IPS-18a (cell line): Measurements from ENCODE around the gene ACP5.

ENCODE experiments used
- H3K27ac ChIP-seq: one replicate; pipeline ENCODE4 v1.5.1; 2013; ENCODE audit warnings: low read length
- H3K27me3 ChIP-seq: one replicate; pipeline ENCODE4 v1.6.1; 2013; ENCODE audit warnings: mild to moderate bottlenecking, low read length; ENCODE audit not compliant: control insufficient read depth, insufficient read depth
- H3K36me3 ChIP-seq: one replicate; pipeline ENCODE4 v1.6.1; 2013; ENCODE audit warnings: low read depth, low read length; ENCODE audit not compliant: control insufficient read depth
- H3K4me1 ChIP-seq: one replicate; pipeline ENCODE4 v1.6.1; 2013; ENCODE audit warnings: low read depth, low read length; ENCODE audit not compliant: control insufficient read depth
- H3K4me3 ChIP-seq: one replicate; pipeline ENCODE4 v1.5.1; 2013; ENCODE audit warnings: low read length
- H3K9ac ChIP-seq: one replicate; pipeline ENCODE4 v1.6.1; 2013; ENCODE audit warnings: mild to moderate bottlenecking, low read length, moderate library complexity
- H3K9me3 ChIP-seq: one replicate; pipeline ENCODE4 v1.6.1; 2013; ENCODE audit warnings: low read depth, low read length; ENCODE audit not compliant: control insufficient read depth

ACP5 gene

GRCh38 chr19:11538232-11539036 lies 39.0 kb downstream of the ACP5 start, which contains the start of gene CNN1:
CNN1 (plus strand) TSS chr19:11538851; CDS start chr19:11538928, 77 bp downstream.
- peaks cover 11% of the 10 kb centered on the region for H3K27me3 ChIP-seq
- no peaks in the 10 kb centered on the region for H3K9me3 ChIP-seq
- H3K4me1 ChIP-seq = peaks cover 11% of the 10 kb centered on the region
- no peaks in the 10 kb centered on the region for H3K36me3 ChIP-seq
- no peak within 1 kb of the TSS for H3K27ac ChIP-seq
- H3K4me3 ChIP-seq = peak within 1 kb of the TSS; percentile 51
- H3K9ac ChIP-seq = no peak within 1 kb of the TSS

- peak overlapping the region; percentile 67 for H3K4me3 ChIP-seq
- H3K9me3 ChIP-seq = no peaks in the 10 kb centered on the region
- H3K4me1 ChIP-seq = peaks cover 11% of the 10 kb centered on the region
- H3K9ac ChIP-seq = peak overlapping the region; percentile 65
- H3K27ac ChIP-seq = no peak overlapping the region
- H3K36me3 ChIP-seq = no peaks in the 10 kb centered on the region
- H3K27me3 ChIP-seq = peaks cover 11% of the 10 kb centered on the region
These were observed 41.5 kb downstream of the ACP5 start for GRCh38 chr19:11535792-11536595.

- Histone ChIP-seq H3K36me3 (no peaks in the 10 kb centered on the region), H3K9ac (no peak overlapping the region), H3K27me3 (peaks cover 11% of the 10 kb centered on the region), H3K27ac (no peak overlapping the region), H3K4me1 (peaks cover 4% of the 10 kb centered on the region), H3K9me3 (no peaks in the 10 kb centered on the region), H3K4me3 (no peak overlapping the region)
These were observed 42.5 kb downstream of the ACP5 start for GRCh38 chr19:11534948-11535347.

- H3K27ac ChIP-seq = no peak overlapping the region
- H3K36me3 ChIP-seq = no peaks in the 10 kb centered on the region
- H3K9ac ChIP-seq = no peak overlapping the region
- H3K4me1 ChIP-seq = peaks cover 4% of the 10 kb centered on the region
- no peak overlapping the region for H3K4me3 ChIP-seq
- H3K9me3 ChIP-seq = no peaks in the 10 kb centered on the region
- peaks cover 11% of the 10 kb centered on the region for H3K27me3 ChIP-seq
These were observed 42.9 kb downstream of the ACP5 start for GRCh38 chr19:11534538-11534937.

- Histone ChIP-seq H3K27ac (no peak overlapping the region), H3K27me3 (peaks cover 11% of the 10 kb centered on the region), H3K9me3 (no peaks in the 10 kb centered on the region), H3K9ac (no peak overlapping the region), H3K36me3 (no peaks in the 10 kb centered on the region), H3K4me1 (no peaks in the 10 kb centered on the region), H3K4me3 (no peak overlapping the region)
These were observed 47.0 kb downstream of the ACP5 start for GRCh38 chr19:11530432-11530831.

- H3K9me3 ChIP-seq = no peaks in the 10 kb centered on the region
- H3K27me3 ChIP-seq = no peaks in the 10 kb centered on the region
- H3K27ac ChIP-seq = peak within 1 kb of the TSS; percentile 60
- H3K4me3 ChIP-seq = peak within 1 kb of the TSS; percentile 86
- no peaks in the 10 kb centered on the region for H3K4me1 ChIP-seq
- peak within 1 kb of the TSS; percentile 75 for H3K9ac ChIP-seq
- H3K36me3 ChIP-seq = no peaks in the 10 kb centered on the region
These were observed 48.7 kb downstream of the ACP5 start, which contains the start of gene ECSIT for GRCh38 chr19:11528551-11529341. ECSIT (minus strand) TSS chr19:11529134; CDS start chr19:11519170, 9,964 bp downstream.
